ENCODE results near the gene RASA3.
A peak's percentile ranks its signal among the peaks of the same experiment; 100 is the strongest.
"Not testable (repeated sequence)": the region's sequence is repeated elsewhere in the genome, so short reads cannot be mapped to it uniquely, and the experiment has no call there.

Gene RASA3

GRCh38 chr13:114132419-114133121 is at the start of gene RASA3:
TSS of gene RASA3 (minus strand) at chr13:114132623. CDS start at chr13:114132489, 134 bp downstream.
- DNase-seq (ENCODE audit: low read depth in 4 of 4, low spot score in 1 of 4) = peak in 1 of 4 experiments; percentile 60

GRCh38 chr13:114179087-114179658 is 46.8 kb upstream of the RASA3 start, which contains the start of gene CFAP97D2:
TSS of gene CFAP97D2 (plus strand) at chr13:114179257. CDS start at chr13:114179331, 74 bp downstream.
- DNase-seq (ENCODE audit: low read depth in 4 of 4, low spot score in 1 of 4) = no peak

GRCh38 chr13:114177245-114178010 is 45.0 kb upstream of the RASA3 start:
- no peak for DNase-seq (ENCODE audit: low read depth in 4 of 4, low spot score in 1 of 4)

- not testable (repeated sequence) for DNase-seq (ENCODE audit: low read depth in 4 of 4, low spot score in 1 of 4)
Measured at GRCh38 chr13:114176359-114176902, 44.0 kb upstream of the RASA3 start.

- DNase-seq (ENCODE audit: low read depth in 4 of 4, low spot score in 1 of 4) = no peak
Measured at GRCh38 chr13:114174529-114174961, 42.1 kb upstream of the RASA3 start.

GRCh38 chr13:114173745-114174144 is 41.3 kb upstream of the RASA3 start:
- no peak for DNase-seq (ENCODE audit: low read depth in 4 of 4, low spot score in 1 of 4)

GRCh38 chr13:114173272-114173671 is 40.8 kb upstream of the RASA3 start:
- DNase-seq (ENCODE audit: low read depth in 4 of 4, low spot score in 1 of 4) = no peak

GRCh38 chr13:114167885-114168284 is 35.5 kb upstream of the RASA3 start:
- no peak for DNase-seq (ENCODE audit: low read depth in 4 of 4, low spot score in 1 of 4)

GRCh38 chr13:114167426-114167825 is 35.0 kb upstream of the RASA3 start:
- no peak for DNase-seq (ENCODE audit: low read depth in 4 of 4, low spot score in 1 of 4)

GRCh38 chr13:114166381-114167131 is 34.1 kb upstream of the RASA3 start:
- no peak for DNase-seq (ENCODE audit: low read depth in 4 of 4, low spot score in 1 of 4)

- no peak for DNase-seq (ENCODE audit: low read depth in 4 of 4, low spot score in 1 of 4)
Measured at GRCh38 chr13:114164681-114165429, 32.4 kb upstream of the RASA3 start.

GRCh38 chr13:114164053-114164452 is 31.6 kb upstream of the RASA3 start:
- DNase-seq (ENCODE audit: low read depth in 4 of 4, low spot score in 1 of 4) = no peak

- DNase-seq (ENCODE audit: low read depth in 4 of 4, low spot score in 1 of 4) = no peak
Measured at GRCh38 chr13:114162533-114162922, 30.1 kb upstream of the RASA3 start.

GRCh38 chr13:114161644-114162532 is 29.5 kb upstream of the RASA3 start:
- DNase-seq (ENCODE audit: low read depth in 4 of 4, low spot score in 1 of 4) = no peak

GRCh38 chr13:114161028-114161556 is 28.7 kb upstream of the RASA3 start:
- DNase-seq (ENCODE audit: low read depth in 4 of 4, low spot score in 1 of 4) = no peak

GRCh38 chr13:114158869-114159666 is 26.6 kb upstream of the RASA3 start:
- DNase-seq (ENCODE audit: low read depth in 4 of 4, low spot score in 1 of 4) = not testable (repeated sequence)

GRCh38 chr13:114157869-114158495 is 25.6 kb upstream of the RASA3 start:
- DNase-seq (ENCODE audit: low read depth in 4 of 4, low spot score in 1 of 4) = no peak

Measured in stimulated activated CD4-positive, alpha-beta T cell treated with anti-CD3 and anti-CD28 coated beads, Interleukin-1b, Interleukin-23, amount 100 ng/mL, for 24 hours (primary cell).